K562 (cell line): ENCODE measurements around the gene SEZ6. TPM values are rescaled to one million over a fixed set of nuclear protein-coding genes. Genes with fewer than 3 reads are reported as not detected.

Experiments
- CREB5 ChIP-seq: fragments of 250-450 bp; sonication (Bioruptor Pico); IDR thresholded peaks from 2 replicates; pipeline ENCODE4 v1.5.0; 2020; ENCODE audit warnings: mild to moderate bottlenecking
- CXXC5 ChIP-seq: fragments of 250-450 bp; sonication (Bioruptor Pico); IDR thresholded peaks from 2 replicates; pipeline ENCODE4 v1.8.0; 2022; ENCODE audit warnings: inconsistent platforms, mild to moderate bottlenecking, moderate library complexity
- NFE2L1 ChIP-seq: fragments of 450-650 bp; IDR thresholded peaks from 2 replicates; pipeline ENCODE4 v1.6.1; 2016; ENCODE audit warnings: missing genetic modification characterization, low read depth, mild to moderate bottlenecking, missing compliant biosample characterization, moderate library complexity, borderline replicate concordance
- ZNF146 ChIP-seq: IDR thresholded peaks from one replicate; pipeline ENCODE4 v1.6.1; 2018; ENCODE audit warnings: missing compliant biosample characterization; ENCODE audit not compliant: unreplicated experiment
- ZNF41 ChIP-seq: fragments of 250-450 bp; sonication (Bioruptor Pico); conservative IDR thresholded peaks from 2 replicates; pipeline ENCODE4 v1.4.0; 2020; ENCODE audit warnings: mild to moderate bottlenecking
- polyA plus RNA-seq, 8 experiments: library from polyadenylated mRNA; depleted of rRNA in 4 of 8; stranded (reverse) in 5 of 8; unstranded in 3 of 8; fragments of >200 nt; fragmentation: Nextera tagmentation in 2 of 8; fragmentation: Illumina TruSeq in 1 of 8; extraction: Ambion mirVana in 2 of 8; extraction: Trizol in 1 of 8; gene quantifications; 2 replicates each; pipeline versions ENCODE4 v1.2.1 to v1.2.3, GENCODE V29; 2011 to 2014; ENCODE audit warnings: inconsistent platforms in 1 of 8, missing spikeins in 1 of 8
- total RNA-seq, 7 experiments: library from RNA; depleted of rRNA in 6 of 7; stranded (reverse); fragments of >200 nt in 6 of 7; fragmentation: Illumina TruSeq in 2 of 7; extraction: Trizol in 2 of 7; gene quantifications; 2 replicates each; pipeline versions ENCODE4 v1.2.1 to v1.2.3, GENCODE V29; 2011 to 2021; ENCODE audit warnings: low replicate concordance in 1 of 7
- TF ChIP-seq, protein P1 (sequence below), 2 experiments: fragments of 450-650 bp; formaldehyde crosslinking in 1 of 2; IDR thresholded peaks; 2 replicates each; pipeline versions ENCODE4 v1.4.0 to v1.6.1; 2014 to 2020; ENCODE audit warnings: mild to moderate bottlenecking in 2 of 2, borderline replicate concordance in 1 of 2, low read depth in 1 of 2
- TF ChIP-seq, protein P2 (sequence below): fragments of 250-450 bp; sonication (Bioruptor Pico); IDR thresholded peaks from 2 replicates; pipeline ENCODE4 v1.9.0; 2021; ENCODE audit warnings: mild to moderate bottlenecking, inconsistent platforms

SEZ6 gene
- total and polyA plus RNA-seq, 9 of the 15 experiments (the other 6 are each of a cell fraction or from before 2014, with no cell fraction given), result not detected

DNA sequence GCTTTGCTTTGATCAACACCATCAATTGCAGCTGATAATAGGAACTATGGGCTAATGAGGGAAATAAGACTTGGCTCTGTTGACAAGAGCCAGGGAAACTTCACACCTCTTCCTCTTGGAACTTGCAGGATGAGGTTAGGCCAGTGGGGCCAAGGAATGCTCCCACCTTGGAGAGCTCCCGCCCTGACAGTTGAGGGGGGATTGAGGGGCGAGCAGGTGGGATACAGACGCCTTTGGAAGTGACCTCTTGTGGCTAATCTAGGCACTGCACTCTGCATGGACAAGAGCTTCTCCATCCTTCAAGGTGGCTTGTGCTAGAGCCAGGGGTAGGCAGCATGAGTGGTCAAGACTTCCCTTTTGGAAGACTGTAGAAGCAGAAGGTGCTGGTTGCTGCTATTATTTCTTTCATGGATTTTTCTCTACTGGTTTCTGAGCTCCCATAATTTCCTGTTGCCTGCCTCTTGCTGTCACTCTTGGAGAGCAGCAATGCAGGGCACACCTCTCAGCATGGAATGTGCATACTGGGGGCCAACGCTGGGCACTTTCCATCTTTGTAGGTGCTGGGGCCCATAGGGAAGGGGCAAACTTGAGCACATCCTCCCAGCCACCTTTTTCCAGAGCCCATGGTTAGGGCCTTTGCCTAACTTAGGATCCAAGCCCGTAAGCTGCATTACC lies 52.3 kb downstream of the SEZ6 start (continued):
- TF ChIP-seq, protein P1, sequence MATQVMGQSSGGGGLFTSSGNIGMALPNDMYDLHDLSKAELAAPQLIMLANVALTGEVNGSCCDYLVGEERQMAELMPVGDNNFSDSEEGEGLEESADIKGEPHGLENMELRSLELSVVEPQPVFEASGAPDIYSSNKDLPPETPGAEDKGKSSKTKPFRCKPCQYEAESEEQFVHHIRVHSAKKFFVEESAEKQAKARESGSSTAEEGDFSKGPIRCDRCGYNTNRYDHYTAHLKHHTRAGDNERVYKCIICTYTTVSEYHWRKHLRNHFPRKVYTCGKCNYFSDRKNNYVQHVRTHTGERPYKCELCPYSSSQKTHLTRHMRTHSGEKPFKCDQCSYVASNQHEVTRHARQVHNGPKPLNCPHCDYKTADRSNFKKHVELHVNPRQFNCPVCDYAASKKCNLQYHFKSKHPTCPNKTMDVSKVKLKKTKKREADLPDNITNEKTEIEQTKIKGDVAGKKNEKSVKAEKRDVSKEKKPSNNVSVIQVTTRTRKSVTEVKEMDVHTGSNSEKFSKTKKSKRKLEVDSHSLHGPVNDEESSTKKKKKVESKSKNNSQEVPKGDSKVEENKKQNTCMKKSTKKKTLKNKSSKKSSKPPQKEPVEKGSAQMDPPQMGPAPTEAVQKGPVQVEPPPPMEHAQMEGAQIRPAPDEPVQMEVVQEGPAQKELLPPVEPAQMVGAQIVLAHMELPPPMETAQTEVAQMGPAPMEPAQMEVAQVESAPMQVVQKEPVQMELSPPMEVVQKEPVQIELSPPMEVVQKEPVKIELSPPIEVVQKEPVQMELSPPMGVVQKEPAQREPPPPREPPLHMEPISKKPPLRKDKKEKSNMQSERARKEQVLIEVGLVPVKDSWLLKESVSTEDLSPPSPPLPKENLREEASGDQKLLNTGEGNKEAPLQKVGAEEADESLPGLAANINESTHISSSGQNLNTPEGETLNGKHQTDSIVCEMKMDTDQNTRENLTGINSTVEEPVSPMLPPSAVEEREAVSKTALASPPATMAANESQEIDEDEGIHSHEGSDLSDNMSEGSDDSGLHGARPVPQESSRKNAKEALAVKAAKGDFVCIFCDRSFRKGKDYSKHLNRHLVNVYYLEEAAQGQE (IDR thresholded peaks at IDR 0.05; ENCODE audit: borderline replicate concordance), result peak; percentile 70
- TF ChIP-seq, protein P1 (CRISPR knock-in tag; IDR thresholded peaks at IDR 0.05; ENCODE audit: low read depth), result no peak
- TF ChIP-seq ZNF146 (CRISPR knock-in tag) (no peak), NFE2L1 (tag) (no peak), ZNF41 (CRISPR knock-in tag) (no peak), CREB5 (CRISPR knock-in tag) (no peak), CXXC5 (CRISPR knock-in tag) (no peak)
- TF ChIP-seq, protein P2, sequence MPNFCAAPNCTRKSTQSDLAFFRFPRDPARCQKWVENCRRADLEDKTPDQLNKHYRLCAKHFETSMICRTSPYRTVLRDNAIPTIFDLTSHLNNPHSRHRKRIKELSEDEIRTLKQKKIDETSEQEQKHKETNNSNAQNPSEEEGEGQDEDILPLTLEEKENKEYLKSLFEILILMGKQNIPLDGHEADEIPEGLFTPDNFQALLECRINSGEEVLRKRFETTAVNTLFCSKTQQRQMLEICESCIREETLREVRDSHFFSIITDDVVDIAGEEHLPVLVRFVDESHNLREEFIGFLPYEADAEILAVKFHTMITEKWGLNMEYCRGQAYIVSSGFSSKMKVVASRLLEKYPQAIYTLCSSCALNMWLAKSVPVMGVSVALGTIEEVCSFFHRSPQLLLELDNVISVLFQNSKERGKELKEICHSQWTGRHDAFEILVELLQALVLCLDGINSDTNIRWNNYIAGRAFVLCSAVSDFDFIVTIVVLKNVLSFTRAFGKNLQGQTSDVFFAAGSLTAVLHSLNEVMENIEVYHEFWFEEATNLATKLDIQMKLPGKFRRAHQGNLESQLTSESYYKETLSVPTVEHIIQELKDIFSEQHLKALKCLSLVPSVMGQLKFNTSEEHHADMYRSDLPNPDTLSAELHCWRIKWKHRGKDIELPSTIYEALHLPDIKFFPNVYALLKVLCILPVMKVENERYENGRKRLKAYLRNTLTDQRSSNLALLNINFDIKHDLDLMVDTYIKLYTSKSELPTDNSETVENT (CRISPR knock-in tag), result no peak
